ENCODE results near the gene C16orf95.

Gene C16orf95

DNA sequence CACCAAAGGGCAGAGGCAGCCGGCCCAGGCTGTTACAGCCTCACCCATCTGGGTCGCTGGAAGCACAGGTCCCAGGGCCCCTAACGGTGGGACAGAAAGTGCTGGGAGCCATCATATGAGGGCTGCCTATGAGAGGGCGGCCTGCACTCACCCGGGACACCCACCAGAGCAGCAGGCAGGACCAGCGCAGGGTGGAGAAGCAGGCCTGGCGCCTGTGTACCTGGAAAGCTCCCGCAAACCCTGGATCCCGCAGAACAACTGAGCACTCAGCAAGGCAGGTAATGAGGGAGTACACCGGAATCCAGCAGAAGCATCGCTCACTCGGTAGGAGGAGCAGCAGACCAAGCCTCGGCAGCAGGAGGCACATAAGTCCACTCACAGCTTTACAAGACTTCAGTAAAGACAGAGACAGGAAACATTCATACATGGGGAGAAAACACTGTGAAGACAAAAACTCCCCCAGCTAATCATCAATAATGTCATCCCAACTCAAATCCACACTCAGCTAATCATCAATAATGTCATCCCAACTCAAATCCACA, 31.5 kb upstream of the C16orf95 start:
- no peak for TF ChIP-seq TEAD4 (IDR thresholded peaks at IDR 0.05)
- TF ChIP-seq NFIC (IDR thresholded peaks at IDR 0.05): no peak
- no peak for TF ChIP-seq CEBPB (IDR thresholded peaks at IDR 0.05)

- TF ChIP-seq NFIC (IDR thresholded peaks at IDR 0.05): no peak
- TF ChIP-seq EP300 (IDR thresholded peaks at IDR 0.05; ENCODE audit: borderline replicate concordance): no peak
- TF ChIP-seq, protein P1, sequence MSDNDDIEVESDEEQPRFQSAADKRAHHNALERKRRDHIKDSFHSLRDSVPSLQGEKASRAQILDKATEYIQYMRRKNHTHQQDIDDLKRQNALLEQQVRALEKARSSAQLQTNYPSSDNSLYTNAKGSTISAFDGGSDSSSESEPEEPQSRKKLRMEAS (IDR thresholded peaks at IDR 0.05): no peak
- TF ChIP-seq, protein P2, sequence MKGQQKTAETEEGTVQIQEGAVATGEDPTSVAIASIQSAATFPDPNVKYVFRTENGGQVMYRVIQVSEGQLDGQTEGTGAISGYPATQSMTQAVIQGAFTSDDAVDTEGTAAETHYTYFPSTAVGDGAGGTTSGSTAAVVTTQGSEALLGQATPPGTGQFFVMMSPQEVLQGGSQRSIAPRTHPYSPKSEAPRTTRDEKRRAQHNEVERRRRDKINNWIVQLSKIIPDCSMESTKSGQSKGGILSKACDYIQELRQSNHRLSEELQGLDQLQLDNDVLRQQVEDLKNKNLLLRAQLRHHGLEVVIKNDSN (IDR thresholded peaks at IDR 0.05): no peak
- no peak for TF ChIP-seq RAD21 (IDR thresholded peaks at IDR 0.05; ENCODE audit: low read depth)
- no peak for TF ChIP-seq CEBPB (IDR thresholded peaks at IDR 0.05)
- no peak for TF ChIP-seq EGR1 (IDR thresholded peaks at IDR 0.05)
- TF ChIP-seq, protein P3, sequence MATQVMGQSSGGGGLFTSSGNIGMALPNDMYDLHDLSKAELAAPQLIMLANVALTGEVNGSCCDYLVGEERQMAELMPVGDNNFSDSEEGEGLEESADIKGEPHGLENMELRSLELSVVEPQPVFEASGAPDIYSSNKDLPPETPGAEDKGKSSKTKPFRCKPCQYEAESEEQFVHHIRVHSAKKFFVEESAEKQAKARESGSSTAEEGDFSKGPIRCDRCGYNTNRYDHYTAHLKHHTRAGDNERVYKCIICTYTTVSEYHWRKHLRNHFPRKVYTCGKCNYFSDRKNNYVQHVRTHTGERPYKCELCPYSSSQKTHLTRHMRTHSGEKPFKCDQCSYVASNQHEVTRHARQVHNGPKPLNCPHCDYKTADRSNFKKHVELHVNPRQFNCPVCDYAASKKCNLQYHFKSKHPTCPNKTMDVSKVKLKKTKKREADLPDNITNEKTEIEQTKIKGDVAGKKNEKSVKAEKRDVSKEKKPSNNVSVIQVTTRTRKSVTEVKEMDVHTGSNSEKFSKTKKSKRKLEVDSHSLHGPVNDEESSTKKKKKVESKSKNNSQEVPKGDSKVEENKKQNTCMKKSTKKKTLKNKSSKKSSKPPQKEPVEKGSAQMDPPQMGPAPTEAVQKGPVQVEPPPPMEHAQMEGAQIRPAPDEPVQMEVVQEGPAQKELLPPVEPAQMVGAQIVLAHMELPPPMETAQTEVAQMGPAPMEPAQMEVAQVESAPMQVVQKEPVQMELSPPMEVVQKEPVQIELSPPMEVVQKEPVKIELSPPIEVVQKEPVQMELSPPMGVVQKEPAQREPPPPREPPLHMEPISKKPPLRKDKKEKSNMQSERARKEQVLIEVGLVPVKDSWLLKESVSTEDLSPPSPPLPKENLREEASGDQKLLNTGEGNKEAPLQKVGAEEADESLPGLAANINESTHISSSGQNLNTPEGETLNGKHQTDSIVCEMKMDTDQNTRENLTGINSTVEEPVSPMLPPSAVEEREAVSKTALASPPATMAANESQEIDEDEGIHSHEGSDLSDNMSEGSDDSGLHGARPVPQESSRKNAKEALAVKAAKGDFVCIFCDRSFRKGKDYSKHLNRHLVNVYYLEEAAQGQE (IDR thresholded peaks at IDR 0.05; ENCODE audit: low read depth): no peak
- no peak for TF ChIP-seq CREB1 (IDR thresholded peaks at IDR 0.05; ENCODE audit: low read depth)
- TF ChIP-seq TEAD4 (IDR thresholded peaks at IDR 0.05): no peak
- no peak for TF ChIP-seq ZBTB7A (IDR thresholded peaks at IDR 0.05; ENCODE audit: low read depth)
- TF ChIP-seq TCF12 (IDR thresholded peaks at IDR 0.05; ENCODE audit: low read depth): no peak
- TF ChIP-seq YY1 (IDR thresholded peaks at IDR 0.05; ENCODE audit: low read depth): no peak
- TF ChIP-seq FOXM1 (IDR thresholded peaks at IDR 0.05; ENCODE audit: borderline replicate concordance, low read depth): no peak
- TF ChIP-seq TAF1 (IDR thresholded peaks at IDR 0.05; ENCODE audit: low read depth): no peak
Measured at GRCh38 chr16:87347932-87348615, 30.9 kb upstream of the C16orf95 start.

- no peak for TF ChIP-seq EP300 (IDR thresholded peaks at IDR 0.05; ENCODE audit: borderline replicate concordance)
- no peak for TF ChIP-seq FOXM1 (IDR thresholded peaks at IDR 0.05; ENCODE audit: borderline replicate concordance, low read depth)
- TF ChIP-seq CEBPB (IDR thresholded peaks at IDR 0.05): no peak
Measured at GRCh38 chr16:87346517-87347060, 29.4 kb upstream of the C16orf95 start.

DNA sequence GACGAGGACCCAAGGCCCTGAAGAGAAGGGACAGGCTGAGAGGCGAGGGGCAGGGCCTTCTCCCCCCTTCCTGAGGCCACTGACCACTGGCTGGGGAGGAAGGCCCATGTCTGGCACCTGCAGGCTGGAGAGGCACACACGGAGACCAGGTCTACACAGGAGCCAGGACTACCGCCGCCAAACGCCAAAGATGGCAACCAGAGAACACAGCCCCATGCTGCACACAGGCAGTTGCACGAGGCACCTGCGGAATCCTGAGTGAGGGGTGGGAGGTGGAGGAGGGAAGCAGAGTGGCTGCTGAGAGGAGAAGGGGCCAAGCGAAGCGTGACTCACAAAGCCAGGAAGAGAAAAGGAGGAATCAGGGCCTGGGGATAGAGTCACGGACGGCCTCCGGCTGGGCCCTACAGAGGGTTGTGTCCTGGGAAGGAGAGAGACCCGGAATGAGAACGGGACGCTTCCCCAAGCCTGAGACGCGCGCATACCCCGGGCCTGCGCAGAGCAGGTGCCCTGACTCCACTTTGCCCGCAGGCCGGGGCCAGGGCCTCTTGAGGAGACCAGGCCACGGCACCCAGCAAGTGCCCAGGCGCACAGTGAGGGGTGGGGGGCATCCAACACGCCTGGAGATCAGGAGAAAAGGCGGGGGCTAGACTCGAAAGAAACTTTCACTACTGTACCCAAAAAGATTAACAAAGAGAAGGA, 28.7 kb upstream of the C16orf95 start:
- TF ChIP-seq TAF1 (IDR thresholded peaks at IDR 0.05; ENCODE audit: low read depth) (no peak), CEBPB (IDR thresholded peaks at IDR 0.05) (no peak), CREB1 (IDR thresholded peaks at IDR 0.05; ENCODE audit: low read depth) (no peak), TEAD4 (IDR thresholded peaks at IDR 0.05) (no peak), RAD21 (IDR thresholded peaks at IDR 0.05; ENCODE audit: low read depth) (no peak), NFIC (IDR thresholded peaks at IDR 0.05) (no peak), EGR1 (IDR thresholded peaks at IDR 0.05) (no peak), TCF12 (IDR thresholded peaks at IDR 0.05; ENCODE audit: low read depth) (no peak), EP300 (IDR thresholded peaks at IDR 0.05; ENCODE audit: borderline replicate concordance) (no peak), ZBTB7A (IDR thresholded peaks at IDR 0.05; ENCODE audit: low read depth) (no peak), YY1 (IDR thresholded peaks at IDR 0.05; ENCODE audit: low read depth) (no peak)
- TF ChIP-seq, protein P2 (IDR thresholded peaks at IDR 0.05): no peak
- TF ChIP-seq, protein P3 (IDR thresholded peaks at IDR 0.05; ENCODE audit: low read depth): no peak
- TF ChIP-seq, protein P1 (IDR thresholded peaks at IDR 0.05): no peak

GRCh38 chr16:87344931-87345631, 27.9 kb upstream of the C16orf95 start:
- TF ChIP-seq FOXM1 (IDR thresholded peaks at IDR 0.05; ENCODE audit: borderline replicate concordance, low read depth): no peak
- TF ChIP-seq, protein P1 (IDR thresholded peaks at IDR 0.05): peak; percentile 49; the same call in 1 of the 2 replicates

All from Ishikawa (cell line).